ENCODE data around the gene MYH14. TPM values are rescaled to one million over a fixed set of nuclear protein-coding genes. Genes with fewer than 3 reads are reported as not detected.

MYH14 gene
- polyA plus RNA-seq (ENCODE audit: insufficient read length in 3 of 3), result 10 to 100 TPM; 23.1 to 33.4 (median 24.1) TPM
- long read RNA-seq, donor 1, partial matches to known transcripts, result 0 of 3 reads
- long read RNA-seq, donor 1, other reads (novel, unspliced or antisense), result 0 of 3 reads
- long read RNA-seq, donor 2, partial matches to known transcripts, result 0 of 4 reads
- long read RNA-seq, donor 2, other reads (novel, unspliced or antisense), result 0 of 4 reads
- long read RNA-seq, donor 3, transcript MYH14-207 (1 exons, 2,225 nt), result major isoform, 6 of 6 reads
- long read RNA-seq, donor 3, partial matches to known transcripts, result 0 of 6 reads
- long read RNA-seq, donor 3, other reads (novel, unspliced or antisense), result 0 of 6 reads
- long read RNA-seq, donor 4, partial matches to known transcripts, result 0 of 4 reads
- long read RNA-seq, donor 4, other reads (novel, unspliced or antisense), result 0 of 4 reads
- long read RNA-seq, donor 5, full-length matches to known transcripts, result 9 of 9 reads
- long read RNA-seq, donor 5, partial matches to known transcripts, result 0 of 9 reads
- long read RNA-seq, donor 5, other reads (novel, unspliced or antisense), result 0 of 9 reads
- long read RNA-seq, donor 6, transcript MYH14-207 (1 exons, 2,225 nt), result major isoform, 5 of 5 reads
- long read RNA-seq, donor 6, partial matches to known transcripts, result 0 of 5 reads
- long read RNA-seq, donor 6, other reads (novel, unspliced or antisense), result 0 of 5 reads
- long read RNA-seq, donor 7, partial matches to known transcripts, result 0 of 1 reads
- long read RNA-seq, donor 7, other reads (novel, unspliced or antisense), result 0 of 1 reads
- long read RNA-seq, donor 8, partial matches to known transcripts, result 0 of 4 reads
- long read RNA-seq, donor 8, other reads (novel, unspliced or antisense), result 0 of 4 reads
- long read RNA-seq, donor 9, partial matches to known transcripts, result 0 of 3 reads
- long read RNA-seq, donor 9, other reads (novel, unspliced or antisense), result 0 of 3 reads
- long read RNA-seq, donor 10, partial matches to known transcripts, result 0 of 2 reads
- long read RNA-seq, donor 10, other reads (novel, unspliced or antisense), result 0 of 2 reads
- long read RNA-seq, donor 11, partial matches to known transcripts, result 0 of 1 reads
- long read RNA-seq, donor 11, other reads (novel, unspliced or antisense), result 0 of 1 reads
- long read RNA-seq, donor 12, transcript MYH14-207 (1 exons, 2,225 nt), result major isoform, 5 of 5 reads
- long read RNA-seq, donor 12, partial matches to known transcripts, result 0 of 5 reads
- long read RNA-seq, donor 12, other reads (novel, unspliced or antisense), result 0 of 5 reads
- long read RNA-seq, donor 13, transcript MYH14-207 (1 exons, 2,225 nt), result major isoform, 7 of 8 reads
- long read RNA-seq, donor 13, partial matches to known transcripts, result 0 of 8 reads
- long read RNA-seq, donor 13, other reads (novel, unspliced or antisense), result 0 of 8 reads
- long read RNA-seq, donor 14, partial matches to known transcripts, result 0 of 4 reads
- long read RNA-seq, donor 14, other reads (novel, unspliced or antisense), result 0 of 4 reads
- long read RNA-seq, donor 15, partial matches to known transcripts, result 0 of 1 reads
- long read RNA-seq, donor 15, other reads (novel, unspliced or antisense), result 0 of 1 reads
- long read RNA-seq, donor 16, transcript MYH14-207 (1 exons, 2,225 nt), result major isoform, 6 of 17 reads
- long read RNA-seq, donor 16, partial matches to known transcripts, result 10 of 17 reads
- long read RNA-seq, donor 16, other reads (novel, unspliced or antisense), result 0 of 17 reads

DNA sequence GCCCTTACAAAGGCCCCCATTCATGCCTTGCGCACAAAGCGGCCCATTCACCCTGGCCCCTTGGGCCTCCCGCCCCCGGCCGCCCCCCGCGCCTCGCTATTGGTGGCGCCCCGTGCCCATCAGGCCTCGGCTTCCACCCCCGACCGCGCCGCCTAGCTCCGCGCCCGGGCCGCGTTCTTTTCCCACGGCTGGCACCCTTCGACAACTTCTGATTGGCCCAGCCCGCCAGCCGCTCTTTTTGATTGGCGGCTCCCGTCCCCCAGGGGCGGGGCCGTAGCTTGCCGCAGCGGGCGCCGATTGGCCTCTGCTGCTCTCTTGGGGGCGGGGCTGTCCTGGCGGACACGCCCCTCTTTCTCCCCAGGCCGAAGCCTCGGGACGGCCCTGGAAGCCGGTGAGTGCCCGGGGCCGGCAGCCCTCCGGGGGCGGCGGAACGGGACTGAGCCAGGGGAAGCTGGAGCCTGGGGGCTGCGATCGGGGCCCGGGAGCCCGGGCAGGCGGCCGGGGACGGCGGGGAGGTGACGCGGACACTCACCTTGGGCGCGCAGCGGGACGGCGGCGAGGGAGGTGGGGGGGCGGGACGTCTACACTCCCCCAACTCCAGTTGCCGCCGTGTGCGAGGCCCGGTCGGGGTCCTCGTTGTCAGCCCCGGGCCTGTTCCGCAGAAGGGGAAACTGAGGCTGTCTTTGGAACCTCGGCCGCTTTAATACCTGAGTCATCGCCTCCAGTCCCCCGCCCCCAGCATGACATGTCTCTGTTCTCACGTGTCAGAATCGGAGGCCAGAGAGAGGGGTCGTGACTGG is at the start of gene MYH14:
Gene MYH14, plus strand, starts transcription at position 342 of the 800 bp plus-strand sequence. CDS start 6,744 bp downstream, outside the sequence.
- peak in 10 of 11 donors; percentile 58 to 89 (median 76) for DNase-seq (ENCODE audit: extremely low read depth in 1 of 11, low read depth in 9 of 11, low spot score in 4 of 11)

DNA sequence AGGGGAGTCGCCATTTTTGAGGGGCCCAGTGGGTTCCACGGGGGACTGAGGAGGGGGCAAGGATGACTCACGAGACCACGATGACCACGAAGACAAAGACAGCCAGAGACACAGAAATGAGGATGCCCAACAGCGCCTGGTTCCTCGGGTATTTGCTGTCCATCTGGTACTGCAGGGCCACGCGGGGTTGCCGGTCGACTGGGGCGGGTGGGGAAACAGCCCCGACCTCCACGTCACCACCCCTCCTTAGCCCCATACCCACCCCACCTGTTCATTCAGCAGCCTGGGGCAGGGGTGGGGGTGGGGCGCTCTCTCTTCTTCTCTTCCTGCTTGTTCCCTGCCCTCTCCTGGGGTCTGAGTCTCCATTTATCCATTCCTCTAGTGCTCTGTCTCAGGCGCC is 48.9 kb upstream of the MYH14 start:
- no peak for DNase-seq (ENCODE audit: extremely low read depth in 1 of 11, low read depth in 9 of 11, low spot score in 4 of 11)

DNA sequence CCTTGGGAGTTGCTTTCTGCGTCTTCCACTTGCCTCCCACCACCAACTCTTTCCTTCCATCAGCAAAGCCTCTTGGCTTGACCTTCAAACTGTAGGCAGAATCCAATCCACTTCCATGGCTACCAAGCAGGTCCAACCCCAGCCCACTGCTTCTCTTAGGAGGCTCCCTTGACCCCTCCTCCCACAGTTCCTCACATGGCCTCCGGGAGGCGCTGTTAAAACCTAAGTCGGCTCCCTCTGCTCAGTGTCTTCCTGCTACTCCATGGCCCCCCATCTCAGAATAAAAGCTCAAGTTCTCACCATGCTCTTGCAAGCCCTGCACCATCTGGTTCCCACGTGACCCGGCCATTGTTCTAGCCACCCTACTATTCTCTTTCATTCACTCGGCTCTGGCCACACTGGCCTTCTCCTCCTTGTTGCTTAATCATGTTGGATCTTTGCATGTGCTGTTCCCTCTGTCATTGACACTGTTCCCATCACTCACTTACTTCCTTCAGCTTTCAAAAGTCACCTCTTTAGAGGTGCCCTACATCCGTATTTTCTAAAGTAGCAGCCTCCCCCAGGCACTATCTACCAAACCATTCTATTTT is 47.8 kb upstream of the MYH14 start:
- no peak for DNase-seq (ENCODE audit: extremely low read depth in 1 of 11, low read depth in 9 of 11, low spot score in 4 of 11)

DNA sequence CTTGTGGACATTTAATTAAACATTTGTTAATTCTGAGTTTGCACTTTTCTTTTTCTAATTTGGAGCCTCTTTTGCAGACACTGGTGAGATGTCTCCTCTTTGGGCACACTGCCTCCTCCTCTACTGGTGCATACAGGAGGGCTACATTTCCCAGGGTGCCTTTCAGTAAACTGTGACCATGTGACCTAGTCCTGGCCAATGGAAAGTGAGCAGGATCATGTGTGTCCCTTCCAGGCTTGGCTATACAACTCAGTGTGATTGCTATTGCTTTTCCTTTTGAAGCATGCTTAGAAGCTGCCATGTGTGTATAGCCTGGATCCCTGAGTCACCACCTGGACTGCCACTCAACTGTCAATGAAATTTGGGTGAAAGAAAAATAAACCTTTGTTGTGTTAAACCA is 44.8 kb upstream of the MYH14 start:
- no peak for DNase-seq (ENCODE audit: extremely low read depth in 1 of 11, low read depth in 9 of 11, low spot score in 4 of 11)

DNA sequence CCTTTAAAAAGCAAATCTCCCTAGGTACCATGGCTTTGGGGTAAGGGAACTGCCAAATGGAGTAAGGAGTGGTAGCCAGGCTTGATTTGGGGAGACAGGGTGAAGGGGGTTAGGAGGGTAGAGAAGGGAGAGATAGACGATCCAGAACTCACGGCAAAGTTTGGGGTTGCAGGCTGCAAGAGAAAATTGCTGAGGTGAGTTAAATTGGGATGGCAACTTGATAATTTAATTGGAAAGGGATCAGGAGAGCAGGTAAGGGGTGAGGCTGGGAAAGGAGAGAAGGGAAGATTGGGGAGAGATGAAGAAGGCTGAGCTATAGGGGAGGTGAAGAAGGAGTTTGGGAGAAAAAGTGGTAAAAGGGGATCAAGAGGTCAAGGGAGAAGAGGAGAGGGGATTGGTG is 44.3 kb upstream of the MYH14 start:
- DNase-seq (ENCODE audit: extremely low read depth in 1 of 11, low read depth in 9 of 11, low spot score in 4 of 11), result no peak

DNA sequence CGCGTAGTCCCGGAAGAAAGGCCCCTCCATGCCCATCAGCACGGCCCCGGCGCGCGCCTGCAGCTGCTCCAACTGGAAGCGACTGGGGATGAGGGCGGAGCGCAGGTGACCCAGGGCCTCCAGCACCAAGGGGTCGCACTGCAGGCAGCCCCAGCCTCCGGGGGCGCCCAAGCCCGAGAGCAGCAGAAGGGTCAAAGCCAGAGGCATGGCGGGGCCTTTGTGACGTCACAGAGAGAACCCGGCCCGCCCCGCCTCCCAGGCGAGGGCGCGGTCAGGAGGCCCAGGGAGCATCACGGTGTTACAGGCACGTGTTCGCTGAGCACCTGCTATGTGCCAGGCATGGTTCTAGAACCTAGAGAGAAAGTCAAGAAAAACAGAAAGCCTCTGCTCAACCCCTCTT is 40.4 kb upstream of the MYH14 start, which contains the start of gene IZUMO2:
Gene IZUMO2, minus strand, starts transcription at position 294 of the 400 bp plus-strand sequence. Its CDS starts 87 bp downstream, at position 207.
- DNase-seq (ENCODE audit: extremely low read depth in 1 of 11, low read depth in 9 of 11, low spot score in 4 of 11), result no peak

DNA sequence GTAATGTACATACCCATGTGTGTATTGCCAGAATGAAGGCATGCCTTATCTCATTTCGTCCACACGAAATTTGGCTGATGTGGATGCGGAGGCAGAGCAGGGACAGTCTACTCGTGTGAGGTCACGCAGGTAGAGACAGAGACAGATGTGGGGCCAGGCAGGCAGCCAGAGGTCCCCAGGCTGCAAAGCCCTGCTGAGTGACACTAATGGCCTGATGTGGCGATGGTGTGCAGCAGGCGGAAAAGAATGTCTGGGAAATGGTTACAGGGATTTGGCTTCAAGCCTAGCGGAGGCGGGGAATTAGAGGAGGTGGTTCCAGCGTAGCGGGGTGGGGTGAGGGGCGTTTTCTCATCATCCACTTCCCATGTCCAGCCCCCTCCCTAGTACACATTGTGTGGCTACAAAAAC is 36.1 kb upstream of the MYH14 start:
- DNase-seq (ENCODE audit: extremely low read depth in 1 of 11, low read depth in 9 of 11, low spot score in 4 of 11), result peak in 10 of 11 donors; percentile 39 to 84 (median 66)

DNA sequence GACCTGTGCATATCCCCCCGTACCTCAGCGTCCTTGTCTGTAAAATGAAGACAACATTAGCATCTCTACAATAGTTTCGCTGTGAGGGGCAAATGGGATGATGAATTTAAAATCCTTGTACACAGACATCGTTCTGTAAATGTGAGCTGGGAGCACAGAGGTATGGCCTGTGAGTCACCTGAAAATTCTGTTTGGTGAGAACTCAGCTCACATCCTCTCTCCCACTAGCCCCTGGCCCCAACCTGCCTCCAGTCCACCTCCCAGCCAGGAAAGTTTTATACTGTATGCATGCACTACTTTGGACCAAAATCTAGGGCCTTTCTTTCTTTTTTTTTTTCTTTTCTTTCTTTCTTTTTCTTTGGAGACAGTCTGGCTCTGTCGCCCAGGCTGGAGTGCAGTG is 31.7 kb upstream of the MYH14 start:
- no peak for DNase-seq (ENCODE audit: extremely low read depth in 1 of 11, low read depth in 9 of 11, low spot score in 4 of 11)

DNA sequence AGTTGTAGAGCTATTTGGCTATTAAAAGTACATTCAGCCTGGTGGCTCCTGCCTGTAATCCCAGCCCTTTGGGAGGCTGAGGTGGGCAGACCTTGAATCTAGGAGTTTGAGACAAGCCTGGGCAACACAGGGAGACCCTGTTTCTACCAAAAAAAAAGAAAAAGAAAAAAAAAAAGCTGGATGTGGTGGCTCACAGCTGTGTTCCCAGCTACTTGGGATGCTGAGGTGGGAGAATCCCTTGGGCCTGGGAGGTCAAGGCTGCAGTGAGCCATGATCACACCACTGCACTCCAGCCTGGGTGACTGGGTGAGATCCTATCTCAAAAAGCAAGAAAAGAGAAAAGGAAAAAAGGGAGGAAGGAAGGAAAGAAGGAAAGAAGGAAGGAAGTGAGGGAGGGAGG is 30.7 kb upstream of the MYH14 start:
- DNase-seq (ENCODE audit: extremely low read depth in 1 of 11, low read depth in 9 of 11, low spot score in 4 of 11), result no peak

DNA sequence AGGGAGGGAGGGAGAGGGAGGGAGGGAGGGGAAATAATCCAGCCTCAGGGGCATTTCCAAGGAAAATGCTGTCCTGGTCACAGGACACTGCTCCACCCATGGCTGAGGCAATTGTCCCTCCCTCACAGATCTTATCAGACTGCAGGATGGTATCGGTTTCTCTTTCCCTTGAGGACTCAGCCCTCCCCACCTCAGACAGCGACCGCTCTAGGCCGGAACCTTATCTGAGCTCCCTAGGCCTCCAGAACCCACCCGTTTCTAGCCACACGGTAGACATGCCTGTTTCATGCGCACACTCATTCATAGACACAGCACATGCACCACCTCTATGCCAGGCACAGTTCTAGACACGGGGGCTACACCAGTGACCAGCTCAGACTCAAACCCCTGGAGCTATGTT is 30.3 kb upstream of the MYH14 start:
- no peak for DNase-seq (ENCODE audit: extremely low read depth in 1 of 11, low read depth in 9 of 11, low spot score in 4 of 11)

DNA sequence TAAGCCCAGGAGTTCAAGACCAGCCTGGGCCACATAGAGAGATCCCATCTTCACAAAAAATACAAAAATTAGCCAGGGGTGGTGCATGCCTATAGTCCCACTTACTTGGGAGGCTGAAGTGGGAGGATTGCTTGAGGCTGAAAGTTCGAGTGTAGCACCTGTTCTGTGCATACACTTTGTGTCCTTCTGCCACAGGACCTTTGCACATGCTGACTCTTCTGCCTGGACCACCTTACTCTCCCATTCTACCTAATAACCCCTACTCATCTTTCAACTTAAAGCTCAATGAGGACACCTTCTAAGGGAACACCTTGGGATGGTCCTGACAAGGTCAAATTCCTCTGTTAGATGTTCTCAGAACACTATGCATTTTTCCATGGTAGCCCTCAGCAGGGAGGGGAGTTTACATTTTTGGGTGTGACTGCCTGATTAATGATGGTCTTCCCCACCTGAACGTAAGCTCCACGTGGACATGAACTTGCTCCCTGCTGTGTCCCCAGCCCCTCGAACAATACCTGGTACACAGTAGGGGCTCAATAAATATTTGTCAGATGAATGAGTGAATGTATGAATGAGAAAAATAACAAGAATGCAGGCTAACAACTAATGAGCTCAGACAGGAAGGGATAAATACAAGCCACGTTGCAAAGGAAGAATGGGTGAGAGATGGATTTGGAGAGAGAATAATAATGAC is 29.2 kb upstream of the MYH14 start:
- no peak for DNase-seq (ENCODE audit: extremely low read depth in 1 of 11, low read depth in 9 of 11, low spot score in 4 of 11)

DNA sequence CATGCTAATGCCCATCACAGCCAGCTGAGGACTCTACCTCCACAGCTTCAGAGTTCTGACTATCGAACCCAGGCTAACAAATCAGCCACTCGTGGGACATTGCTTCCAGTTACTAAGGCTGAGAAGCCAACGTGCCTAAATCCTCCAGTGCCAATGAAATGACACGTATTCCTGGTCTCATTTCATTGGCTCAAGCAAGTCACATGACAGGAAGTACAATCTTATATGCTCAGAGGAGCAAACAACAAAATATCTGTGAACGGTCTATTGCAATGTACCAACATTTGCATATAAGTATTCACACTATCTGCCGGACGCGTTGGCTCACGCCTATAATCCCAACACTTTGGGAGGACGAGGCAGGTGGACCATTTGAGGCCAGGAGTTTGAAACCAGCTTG is 27.5 kb upstream of the MYH14 start:
- no peak for DNase-seq (ENCODE audit: extremely low read depth in 1 of 11, low read depth in 9 of 11, low spot score in 4 of 11)

DNA sequence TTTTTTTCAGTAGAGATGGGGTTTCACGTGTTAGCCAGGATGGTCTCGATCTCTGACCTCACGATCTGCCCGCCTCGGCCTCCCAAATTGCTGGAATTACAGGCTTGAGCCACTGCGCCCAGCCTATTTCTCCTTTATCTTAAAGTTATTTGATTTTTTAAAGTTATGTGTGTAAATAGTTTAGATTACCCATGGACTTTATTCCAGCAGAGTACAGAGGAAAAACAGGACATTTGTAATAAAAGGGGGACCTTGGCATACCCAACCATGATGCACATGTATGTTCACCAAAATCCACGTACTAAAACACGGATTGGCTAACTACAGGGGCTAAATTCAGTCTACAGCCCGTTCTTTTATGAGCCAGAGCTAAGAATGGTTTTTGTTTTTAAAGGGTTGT is 26.6 kb upstream of the MYH14 start:
- DNase-seq (ENCODE audit: extremely low read depth in 1 of 11, low read depth in 9 of 11, low spot score in 4 of 11), result no peak

DNA sequence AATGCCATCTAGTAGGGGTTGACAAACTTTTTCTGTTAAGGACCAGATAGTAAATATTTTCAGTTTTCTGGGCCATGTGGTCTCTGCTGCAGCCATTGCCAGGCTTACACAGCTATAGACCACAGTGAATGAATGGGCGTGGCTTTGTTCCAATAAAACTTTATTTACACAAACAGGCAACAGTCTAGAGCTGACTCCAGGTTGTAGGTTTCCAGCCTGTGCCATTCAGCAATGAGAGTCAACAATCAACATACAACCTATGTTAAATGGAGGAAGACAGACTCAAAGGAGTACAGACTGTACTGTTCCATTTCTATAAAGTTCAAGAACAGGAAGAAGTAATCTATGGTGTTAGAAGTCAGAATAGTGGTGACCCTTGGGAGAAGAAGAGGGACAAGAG is 25.1 kb upstream of the MYH14 start:
- DNase-seq (ENCODE audit: extremely low read depth in 1 of 11, low read depth in 9 of 11, low spot score in 4 of 11), result no peak

DNA sequence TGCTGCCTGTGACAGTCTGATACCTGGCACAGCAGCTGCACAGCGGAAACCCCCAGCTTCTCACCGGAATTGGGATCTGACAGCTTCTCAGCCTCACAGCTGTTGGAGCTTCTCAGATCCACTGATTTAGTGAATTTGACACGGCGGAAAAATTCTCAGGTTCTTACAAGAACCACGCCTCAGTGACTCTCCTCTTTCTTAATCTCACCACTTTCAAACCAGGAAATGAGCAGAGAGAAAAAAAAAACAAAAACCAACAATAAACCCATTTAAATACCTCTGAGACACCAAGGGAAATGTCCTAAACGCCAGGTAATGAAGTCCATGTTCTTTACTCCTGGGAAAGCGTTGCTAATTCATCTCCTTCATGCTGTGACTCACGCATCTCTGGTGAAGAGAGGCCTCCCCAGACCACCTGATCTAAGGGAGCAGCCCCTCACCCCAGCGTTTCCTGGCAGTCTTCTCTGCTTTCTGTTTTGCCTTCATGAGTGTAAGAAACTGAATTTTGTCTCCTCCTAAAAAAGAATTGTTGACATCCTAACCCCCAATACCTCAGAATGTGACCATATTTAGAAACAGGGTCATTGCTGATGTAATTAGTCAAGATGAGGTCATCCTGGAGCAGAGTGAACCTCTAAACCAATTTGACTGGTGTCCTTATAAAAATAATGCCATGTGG is 24.4 kb upstream of the MYH14 start:
- no peak for DNase-seq (ENCODE audit: extremely low read depth in 1 of 11, low read depth in 9 of 11, low spot score in 4 of 11)

DNA sequence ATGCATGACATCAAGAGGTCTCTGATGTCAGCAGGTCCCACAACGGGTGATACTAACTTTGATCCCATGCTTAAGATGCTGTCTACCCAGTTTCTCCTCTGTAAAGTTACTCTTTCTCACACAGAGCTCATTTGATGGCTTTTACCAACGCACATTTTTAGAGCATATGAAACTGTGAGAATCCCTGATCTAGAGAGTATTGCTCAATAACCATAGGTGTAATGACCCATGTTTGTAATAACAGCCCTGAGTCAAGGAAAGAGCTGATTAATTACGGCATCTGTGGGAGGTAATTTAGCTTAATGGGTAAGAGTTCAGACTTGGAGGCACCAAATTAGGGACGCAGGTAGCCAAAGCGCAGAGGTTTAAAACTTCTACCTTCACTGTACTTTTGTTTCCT is 22.3 kb upstream of the MYH14 start:
- DNase-seq (ENCODE audit: extremely low read depth in 1 of 11, low read depth in 9 of 11, low spot score in 4 of 11), result no peak
